HS-5 (cell line): ENCODE data around the gene ZNF446.
"Not testable (repeated sequence)": the region's sequence is repeated elsewhere in the genome, so short reads cannot be mapped to it uniquely, and the experiment has no call there.

Experiments
- DNase-seq: peaks from one replicate; pipeline ENCODE4 v3.0.0-alpha.2; 2012; ENCODE audit warnings: low read depth

ZNF446 gene

DNA sequence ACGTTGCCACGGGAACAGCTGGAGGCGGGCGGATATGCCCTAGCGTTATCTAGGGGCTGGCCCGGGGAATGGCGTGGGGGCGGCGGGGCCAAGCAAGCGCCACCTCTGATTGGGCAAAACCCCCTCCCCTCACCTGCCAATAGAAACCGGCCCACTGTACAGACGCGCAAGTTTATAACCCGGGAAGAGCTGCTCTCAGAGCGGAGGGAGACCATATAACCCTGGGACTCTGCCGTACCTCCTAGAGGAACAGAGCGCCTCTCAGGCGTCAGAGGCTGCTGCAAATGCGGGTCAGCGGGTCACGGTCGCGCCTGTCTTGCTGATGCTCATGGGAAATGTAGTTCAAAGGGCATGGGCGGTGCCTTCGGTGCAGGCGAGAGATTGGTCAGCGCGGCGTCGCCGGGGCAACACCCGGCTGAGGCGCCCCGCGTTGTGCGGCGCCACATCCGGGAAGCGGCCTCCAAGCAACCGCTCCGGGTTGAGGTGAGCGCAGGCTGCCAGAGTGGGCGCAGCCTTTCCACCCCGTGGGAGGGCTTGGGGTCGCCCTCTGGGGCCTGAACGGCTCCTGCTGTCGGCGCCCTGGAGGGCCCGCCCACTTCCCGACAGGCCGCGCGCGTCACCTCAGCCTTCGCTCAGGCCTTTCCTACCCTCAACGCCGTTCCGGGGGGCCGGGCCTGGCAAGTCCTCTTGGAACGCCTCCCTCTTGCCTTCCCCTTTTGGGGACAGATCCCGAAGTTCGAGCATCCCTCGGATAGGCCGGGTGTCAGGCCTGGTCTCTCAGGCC lies at the start of gene ZNF446:
TSS of gene ZNF446 (plus strand) at position 639 of the 784 bp plus-strand sequence. CDS start 867 bp downstream, outside the sequence.
- DNase-seq, result peak; percentile 79

DNA sequence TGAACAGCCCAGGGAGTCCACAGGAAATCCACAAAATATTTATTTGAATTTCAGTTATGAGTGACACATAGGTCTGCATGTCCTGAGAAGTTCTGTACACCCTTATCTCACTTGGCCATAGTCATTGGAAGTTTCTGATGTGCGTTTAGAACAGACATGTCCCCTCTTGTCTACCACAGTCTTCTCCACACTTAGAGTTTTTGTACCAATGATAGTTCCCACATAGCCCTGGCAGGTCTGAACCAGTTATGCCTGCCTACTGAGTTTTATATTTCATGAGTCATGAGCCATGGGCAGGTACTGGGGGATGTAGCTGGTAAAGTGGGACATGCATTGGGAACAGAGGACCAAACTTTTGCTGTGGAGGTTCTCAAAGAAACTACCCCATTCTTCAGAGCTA lies 47.5 kb upstream of the ZNF446 start:
- no peak for DNase-seq

DNA sequence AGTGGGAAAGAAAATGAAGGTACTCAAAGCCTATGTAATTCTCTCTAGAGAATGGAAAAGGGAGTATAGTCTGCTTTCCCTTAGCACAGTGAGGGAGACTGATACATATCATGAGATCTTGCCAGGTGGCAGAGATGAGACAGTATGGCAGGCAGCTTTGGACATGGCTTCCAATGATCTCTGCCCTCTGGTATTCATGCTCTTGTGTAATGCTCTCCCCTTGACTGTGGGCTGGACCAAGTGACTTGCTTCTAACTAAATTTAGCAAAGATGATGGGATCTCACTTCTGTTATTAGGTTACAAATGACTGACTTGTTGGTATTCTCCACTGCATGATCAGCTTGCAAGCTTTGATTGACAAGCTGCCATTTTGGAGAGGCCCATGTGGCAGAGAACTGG lies 46.4 kb upstream of the ZNF446 start:
- DNase-seq, result no peak

DNA sequence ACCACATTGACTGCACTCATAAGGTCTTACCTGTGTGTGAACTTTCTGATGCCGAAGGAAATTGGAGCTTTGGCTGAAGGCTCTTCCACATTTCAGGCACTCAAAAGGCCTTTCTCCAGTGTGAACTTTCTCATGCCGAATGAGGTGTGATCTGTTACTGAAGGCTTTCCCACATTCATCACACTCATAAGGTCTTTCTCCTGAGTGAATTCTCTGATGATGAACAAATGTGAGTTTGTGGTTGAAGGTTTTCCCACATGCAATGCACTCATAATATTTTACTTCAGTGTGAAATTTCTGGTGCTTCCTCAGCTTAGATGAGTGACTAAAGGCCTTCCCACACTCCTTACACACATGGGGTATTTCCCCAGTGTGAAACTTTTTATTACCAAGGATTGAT lies 41.9 kb upstream of the ZNF446 start:
- no peak for DNase-seq

DNA sequence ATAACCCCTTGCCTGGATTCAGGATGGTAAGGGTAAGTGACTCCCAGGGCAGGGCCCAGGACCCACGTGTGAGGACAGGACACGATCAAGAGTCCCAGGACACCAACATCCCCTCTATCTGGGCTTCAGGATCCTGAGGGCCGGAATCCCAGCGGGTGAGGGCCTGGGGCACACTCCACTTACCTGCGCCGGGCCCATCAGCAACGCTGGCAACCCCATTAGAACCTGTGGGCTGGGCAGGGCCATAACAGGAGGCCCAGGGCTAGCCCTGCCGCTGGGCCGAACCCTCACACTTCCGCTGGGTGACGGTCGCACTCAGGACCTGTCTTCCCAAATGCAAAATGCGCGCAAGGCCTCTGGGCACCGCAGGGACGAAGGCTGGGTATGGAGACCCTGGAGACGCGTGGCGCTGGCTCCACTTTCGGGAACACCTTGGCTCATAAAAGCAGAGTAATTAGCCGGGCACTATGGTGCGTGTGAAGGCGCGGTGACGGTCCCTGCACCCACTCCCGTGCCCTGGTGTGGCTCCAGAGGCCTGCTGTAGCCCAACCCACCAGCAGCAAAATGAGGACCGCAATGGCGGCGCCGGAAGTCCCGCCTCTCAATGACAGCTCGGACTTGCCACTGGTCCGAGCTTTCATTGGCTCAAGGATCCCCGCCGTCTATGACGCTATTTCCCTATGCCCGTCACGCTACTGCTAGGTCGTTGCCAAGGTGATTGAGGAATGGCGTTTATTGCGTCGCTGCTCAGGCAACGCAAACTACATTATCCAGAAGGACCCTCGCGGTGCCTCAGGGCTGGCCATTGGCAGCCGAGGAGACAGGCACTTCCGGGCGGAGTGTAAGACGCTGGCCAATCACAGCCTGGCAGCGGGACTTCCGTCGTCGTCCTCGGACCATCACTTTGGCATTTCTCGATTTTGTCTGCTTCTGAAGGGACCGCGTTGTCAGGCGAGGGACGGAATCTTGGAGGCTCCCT lies 36.3 kb upstream of the ZNF446 start, which contains the start of gene ZNF132:
TSS of gene ZNF132 (minus strand) at position 578 of the 979 bp plus-strand sequence. CDS start at position 246, 332 bp downstream.
- DNase-seq, result peak; percentile 79

DNA sequence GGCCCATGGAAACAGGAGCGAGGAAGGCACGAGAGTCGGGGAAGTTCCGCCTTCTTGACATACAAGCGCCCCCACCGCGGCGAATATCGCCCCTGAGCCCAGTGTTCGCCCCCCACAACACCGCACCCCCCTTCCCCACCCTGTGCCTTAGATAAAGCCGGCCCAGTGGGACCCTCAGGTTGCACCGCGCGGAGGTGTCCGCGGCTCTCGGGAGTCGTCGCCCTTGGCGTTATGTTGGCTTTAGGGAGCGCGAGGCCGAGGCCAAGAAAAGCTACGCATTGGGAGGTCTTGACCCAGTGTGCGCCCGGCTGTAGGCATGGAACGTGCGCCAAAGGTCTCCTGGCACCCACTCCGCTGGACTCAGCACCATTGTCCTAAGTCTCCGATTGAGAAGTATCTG lies 35.6 kb upstream of the ZNF446 start:
- DNase-seq, result no peak

DNA sequence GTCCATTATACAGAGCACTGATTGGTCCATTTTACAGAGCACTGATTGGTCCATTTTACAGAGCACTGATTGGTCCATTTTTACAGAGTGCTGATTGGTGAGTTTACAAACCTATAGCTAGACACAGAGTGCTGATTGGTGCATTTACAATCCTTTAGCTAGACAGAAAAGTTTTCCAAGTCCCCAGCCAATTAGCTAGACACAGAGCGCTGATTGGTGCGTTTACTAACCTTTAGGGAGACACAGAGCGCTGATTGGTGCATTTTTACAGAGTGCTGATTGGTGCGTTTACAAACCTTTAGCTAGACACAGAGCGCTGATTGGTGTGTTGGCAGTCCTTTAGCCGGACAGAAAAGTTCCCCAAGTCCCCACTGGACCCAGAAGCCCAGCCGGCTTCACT lies 33.2 kb upstream of the ZNF446 start:
- DNase-seq, result not testable (repeated sequence)

DNA sequence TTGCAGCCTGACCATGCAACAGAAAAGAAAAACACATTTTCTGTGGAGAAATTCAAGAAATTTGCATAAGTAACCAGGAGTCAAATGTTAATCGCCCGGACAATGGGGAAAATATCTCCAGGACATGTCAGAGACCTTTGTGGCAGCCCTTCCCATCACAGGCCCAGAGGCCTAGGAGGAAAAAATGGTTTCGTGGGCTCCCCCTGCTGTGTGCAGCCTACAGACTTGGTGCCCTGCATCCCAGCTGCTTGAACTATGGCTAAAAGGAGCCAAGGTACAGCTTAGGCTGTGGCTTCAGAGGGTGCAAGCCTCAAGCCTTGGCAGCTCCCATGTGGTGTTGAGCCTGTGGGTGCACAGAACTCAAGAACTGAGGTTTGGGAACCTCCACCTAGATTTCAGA lies 27.3 kb upstream of the ZNF446 start:
- not testable (repeated sequence) for DNase-seq

DNA sequence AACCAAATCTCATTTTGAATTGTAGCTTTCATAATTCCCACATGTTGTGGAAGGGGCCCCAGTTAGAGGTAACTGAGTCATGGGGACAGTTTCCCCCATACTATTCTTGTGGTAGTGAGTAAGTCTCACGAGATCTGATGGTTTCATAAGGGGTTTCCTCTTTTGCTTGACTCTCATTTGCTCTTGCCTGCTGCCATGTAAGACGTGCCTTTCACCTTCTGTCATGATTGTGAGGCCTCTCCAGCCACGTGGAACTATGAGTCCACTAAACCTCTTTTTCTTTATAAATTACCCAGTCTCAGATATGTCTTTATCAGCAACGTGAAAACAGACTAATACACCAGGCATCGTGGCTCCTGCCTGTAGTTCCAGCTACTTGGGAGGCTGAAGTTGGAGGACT lies 26.2 kb upstream of the ZNF446 start:
- not testable (repeated sequence) for DNase-seq

DNA sequence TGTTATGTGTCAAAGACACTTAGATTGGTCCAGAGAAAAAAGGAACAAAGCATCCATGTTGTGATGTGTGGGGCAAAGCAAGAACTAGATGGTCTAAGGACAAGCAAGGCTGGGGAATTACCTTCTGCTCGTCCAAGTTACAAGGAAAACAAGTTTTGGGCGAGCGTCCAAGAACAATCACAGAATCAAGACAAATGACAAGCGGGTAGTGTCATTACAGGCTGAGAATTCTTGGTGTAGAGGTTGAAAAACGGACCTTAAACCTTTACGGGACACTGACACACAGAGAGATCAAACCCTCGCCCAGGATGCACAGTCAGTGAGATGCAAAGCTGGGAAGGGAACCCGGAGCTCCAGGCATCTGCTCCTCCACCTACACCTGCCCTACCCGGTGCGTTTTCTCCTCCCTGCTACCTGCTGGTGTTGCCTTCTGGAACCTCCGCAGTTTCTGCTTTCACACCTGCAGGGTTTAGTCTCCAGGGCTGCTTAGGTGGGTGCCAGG lies 25.2 kb upstream of the ZNF446 start:
- no peak for DNase-seq

DNA sequence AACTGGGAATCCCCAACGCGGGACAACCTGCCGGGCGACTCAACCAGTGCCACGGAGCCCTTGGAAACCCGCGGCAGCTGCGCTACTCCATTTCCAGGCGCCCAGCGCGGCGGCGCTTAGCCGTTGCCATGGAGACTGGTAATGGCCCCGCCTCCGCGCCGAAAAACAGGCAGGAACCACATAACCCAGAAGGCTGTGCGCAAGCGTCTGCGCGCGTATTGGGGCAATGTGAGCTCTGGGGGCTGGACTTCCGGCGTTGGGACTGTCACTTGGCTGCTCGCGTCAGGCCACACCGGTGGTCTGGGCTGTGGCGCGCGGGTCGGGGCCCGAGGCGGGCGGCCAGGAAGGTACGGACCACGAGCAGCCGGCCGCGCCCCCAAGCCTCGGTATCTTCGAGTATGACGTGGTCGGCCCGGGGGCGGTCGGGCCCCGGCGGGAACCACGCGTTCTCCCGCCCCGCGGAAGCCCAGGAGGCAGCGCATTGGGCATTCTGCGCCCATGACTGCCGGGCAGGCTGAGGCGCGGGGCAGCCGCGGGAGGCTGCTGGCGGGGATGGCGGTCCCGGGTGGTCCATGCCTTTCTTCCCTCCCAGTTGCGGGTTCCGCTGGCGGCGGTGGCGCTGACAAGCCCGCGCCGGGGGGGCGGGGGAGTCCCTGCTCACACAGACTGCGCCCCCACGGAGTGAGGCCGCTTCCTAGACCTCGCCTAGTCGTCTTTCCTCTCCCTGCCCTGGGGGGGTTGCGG lies 24.6 kb upstream of the ZNF446 start, which contains the start of gene ZNF324B:
TSS of gene ZNF324B (plus strand) at position 265 of the 744 bp plus-strand sequence. CDS start 2,080 bp downstream, outside the sequence.
- peak; percentile 45 for DNase-seq

DNA sequence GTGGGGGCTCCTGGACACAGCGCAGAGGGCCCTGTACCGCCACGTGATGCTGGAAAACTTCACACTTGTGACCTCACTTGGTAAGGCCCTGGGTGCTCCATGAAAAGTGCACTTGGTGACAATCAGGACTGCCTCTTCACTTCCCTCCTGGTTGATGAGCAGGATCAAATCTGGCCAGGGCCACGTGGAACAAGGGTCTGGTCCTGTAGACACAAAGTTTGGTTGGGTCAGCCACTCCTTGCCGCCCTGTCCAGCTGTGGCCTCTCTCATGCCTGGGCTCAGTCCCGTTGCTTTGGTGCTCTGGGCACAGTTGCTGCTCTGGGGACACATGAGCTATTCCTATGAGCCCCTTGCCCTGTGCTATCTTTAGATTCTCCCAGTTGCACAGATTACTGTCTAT lies 22.4 kb upstream of the ZNF446 start:
- DNase-seq, result no peak

DNA sequence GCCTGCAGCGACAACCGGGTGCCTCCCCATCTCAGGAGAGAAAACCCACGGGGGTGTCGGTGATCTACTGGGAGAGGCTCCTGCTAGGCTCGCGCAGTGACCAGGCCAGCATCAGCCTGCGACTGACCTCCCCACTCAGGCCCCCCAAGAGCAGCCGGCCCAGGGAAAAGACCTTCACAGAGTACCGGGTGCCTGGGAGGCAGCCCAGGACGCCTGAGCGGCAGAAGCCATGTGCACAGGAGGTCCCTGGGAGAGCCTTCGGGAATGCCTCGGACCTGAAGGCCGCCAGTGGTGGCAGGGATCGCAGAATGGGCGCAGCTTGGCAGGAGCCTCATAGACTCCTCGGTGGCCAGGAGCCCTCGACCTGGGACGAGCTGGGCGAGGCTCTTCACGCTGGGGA lies 20.8 kb upstream of the ZNF446 start:
- no peak for DNase-seq

DNA sequence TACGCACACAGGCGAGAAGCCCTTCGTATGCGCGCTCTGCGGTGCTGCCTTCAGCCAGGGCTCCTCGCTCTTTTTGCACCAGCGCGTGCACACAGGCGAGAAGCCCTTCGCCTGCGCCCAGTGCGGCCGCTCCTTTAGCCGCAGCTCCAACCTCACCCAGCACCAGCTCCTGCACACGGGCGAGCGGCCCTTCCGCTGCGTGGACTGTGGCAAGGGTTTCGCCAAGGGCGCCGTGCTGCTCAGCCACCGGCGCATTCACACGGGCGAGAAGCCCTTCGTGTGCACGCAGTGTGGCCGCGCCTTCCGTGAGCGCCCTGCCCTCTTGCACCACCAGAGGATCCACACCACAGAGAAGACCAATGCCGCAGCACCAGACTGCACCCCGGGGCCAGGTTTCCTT lies 20.0 kb upstream of the ZNF446 start:
- no peak for DNase-seq

DNA sequence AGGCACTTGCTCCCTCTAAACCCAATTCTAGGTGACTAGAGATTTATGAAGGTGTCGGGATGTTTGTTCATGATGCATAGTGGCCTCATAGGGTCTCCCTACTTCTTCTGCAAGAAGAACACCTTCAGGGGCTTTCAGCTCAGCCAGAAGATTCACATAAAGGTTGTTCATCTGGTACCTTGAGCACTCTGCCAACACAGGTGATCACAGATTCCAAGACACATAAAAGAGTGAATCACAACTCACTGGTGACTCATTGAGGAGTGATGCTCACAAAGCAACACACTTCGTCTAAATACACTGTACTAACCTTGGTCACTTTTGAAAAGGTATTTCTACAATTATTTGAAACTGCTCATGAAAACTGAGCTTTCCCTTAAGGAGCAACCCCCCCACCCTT lies 16.1 kb upstream of the ZNF446 start:
- no peak for DNase-seq

DNA sequence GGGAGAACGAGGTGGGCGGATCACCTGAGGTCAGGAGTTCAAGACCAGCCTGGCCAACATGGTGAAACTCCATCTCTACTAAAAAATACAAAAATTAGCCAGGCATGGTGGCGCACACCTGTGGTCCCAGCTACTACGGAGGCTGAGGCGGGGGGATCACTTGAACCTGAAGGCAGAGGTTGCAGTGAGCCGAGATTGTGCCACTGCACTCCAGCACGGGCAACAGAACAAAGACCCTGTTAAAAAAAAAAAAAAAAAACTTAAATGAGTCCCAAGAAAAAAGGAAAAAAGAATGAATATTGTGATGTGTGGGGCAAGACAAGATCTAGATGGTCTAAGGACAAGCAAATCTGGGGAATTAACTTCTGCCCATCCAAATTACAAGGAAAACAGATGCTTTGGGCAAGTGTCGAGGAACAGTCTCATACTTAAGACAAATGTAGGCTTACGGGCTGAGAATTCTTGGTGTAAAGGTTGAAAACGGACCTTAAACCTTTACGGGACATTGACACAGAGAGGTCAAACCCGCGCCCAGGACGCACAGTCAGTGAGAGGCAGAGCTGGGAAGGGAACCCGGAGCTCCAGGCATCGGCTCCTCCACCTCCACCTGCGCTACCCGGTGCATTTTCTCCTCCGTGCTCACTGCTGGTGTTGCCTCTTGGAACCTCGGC lies 9.9 kb upstream of the ZNF446 start:
- DNase-seq, result no peak

DNA sequence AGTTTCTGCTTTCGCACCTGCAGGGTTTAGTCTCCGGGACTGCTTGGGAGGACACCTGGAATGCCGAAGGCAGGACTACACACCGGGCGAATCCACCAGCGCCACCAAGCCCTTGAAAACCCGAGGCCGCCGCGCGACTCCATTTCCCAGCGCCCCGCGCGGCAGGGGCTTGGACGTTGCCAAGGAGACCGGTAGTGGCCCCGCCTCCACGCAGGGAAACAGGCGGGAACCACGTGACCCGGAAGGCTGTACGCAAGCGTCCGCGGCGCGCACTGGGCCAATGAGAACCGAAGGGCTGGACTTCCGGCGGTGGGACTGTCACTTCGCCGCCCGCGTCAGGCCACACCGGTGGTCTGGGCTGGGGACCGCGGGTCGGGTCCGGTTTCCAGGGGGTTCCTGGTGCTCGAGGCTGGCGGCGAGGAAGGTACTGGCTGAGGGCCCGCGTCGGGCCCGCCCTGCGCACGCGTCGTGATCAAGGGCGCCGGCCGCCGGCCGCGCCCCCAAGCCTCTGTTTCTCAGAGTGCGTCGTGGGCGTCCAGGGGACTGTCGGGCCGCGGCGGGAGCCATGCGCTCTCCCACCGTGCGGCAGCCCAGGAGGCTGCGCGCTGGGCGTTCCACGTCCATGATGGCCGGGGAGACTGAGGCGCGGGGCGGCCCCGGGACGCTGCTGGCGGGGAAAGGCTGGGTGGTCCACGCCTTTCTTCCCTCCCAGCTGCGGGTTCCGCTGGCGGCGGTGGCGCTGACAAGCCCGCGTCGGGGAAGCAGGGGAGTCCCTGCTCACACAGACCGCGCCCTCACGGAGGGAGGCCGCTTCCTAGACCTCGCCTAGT lies 9.2 kb upstream of the ZNF446 start, which contains the start of gene ZNF324:
TSS of gene ZNF324 (plus strand) at position 321 of the 830 bp plus-strand sequence. CDS start 2,106 bp downstream, outside the sequence.
- peak; percentile 36 for DNase-seq

DNA sequence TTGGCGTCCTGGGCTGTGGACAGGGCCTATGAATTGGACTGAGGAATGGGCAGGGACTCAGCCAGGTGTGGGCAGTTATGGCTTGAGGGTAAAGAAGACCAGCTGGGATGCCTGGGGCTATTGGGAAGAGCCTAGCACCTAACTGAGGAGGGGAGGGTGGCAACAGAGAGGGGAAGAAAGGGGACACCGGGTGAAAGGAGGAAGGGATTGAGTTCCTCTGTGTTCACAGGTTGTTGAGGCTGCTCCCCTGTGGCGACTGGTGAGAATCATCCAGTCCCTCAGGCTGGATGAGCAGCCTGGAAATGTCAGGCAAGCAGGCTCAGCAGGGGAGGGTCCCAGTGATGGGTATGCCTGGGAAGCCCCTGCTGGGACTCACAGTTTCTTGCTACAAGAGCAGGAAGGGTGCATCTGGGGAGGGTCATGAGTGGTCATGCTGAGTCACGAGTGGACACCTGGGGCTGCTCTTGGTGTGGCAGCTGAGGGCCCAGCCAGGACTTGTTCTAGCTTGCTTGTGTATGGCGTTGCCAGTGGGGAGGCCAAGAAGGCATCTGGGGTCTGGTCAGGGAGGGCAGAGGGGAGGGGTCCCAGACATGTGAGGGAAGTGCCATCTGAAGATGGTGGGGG lies 7.8 kb upstream of the ZNF446 start:
- no peak for DNase-seq

DNA sequence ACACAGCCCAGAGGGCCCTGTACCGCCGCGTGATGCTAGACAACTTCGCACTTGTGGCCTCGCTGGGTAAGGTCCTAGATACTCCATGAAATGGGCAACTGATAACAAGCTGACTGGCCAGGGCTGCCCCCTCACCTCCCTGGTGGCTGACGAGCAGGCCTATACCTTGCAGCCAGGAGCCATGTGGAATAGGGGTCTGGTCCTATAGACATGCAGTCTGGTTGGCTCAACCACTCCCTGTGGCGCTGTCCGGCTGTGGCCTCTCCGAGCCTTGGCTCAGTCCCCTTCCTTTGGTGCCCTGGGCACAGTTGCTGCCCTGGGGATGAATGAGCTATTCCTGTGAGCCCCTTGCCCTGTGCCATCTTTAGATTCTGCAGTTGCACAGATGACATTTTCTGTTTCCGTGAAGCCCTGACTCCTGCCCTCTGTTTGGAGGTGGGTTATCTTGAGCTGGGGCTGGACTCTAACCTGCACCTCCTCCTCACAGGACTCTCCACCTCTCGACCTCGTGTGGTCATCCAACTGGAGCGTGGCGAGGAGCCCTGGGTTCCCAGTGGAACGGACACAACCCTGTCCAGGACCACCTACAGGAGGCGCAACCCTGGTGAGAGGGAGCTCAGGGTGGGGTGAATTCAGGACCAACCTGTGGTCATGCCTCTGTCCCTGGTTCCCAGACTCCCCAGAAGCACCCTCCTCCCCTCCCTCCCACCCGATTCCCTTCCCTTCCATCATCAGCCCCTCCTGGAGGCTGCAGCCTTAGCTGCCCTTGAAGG lies 6.7 kb upstream of the ZNF446 start:
- no peak for DNase-seq
